Neural crest cell (in vitro differentiated cells): ENCODE results near the gene FAT1. TPM values are rescaled to one million over a fixed set of nuclear protein-coding genes. Genes with fewer than 3 reads are reported as not detected.

ENCODE experiments used
- DNase-seq: peaks from one replicate; pipeline ENCODE4 v3.0.0; 2021; ENCODE audit warnings: low read depth, mixed read lengths, low spot score
- H3K27ac Mint-ChIP-seq: one replicate; pipeline ENCODE4 v1.8.0; 2021; ENCODE audit warnings: mild to moderate bottlenecking, mixed read lengths; ENCODE audit not compliant: unreplicated experiment
- H3K27me3 Mint-ChIP-seq: 2 replicates; pipeline ENCODE4 v1.8.0; 2021; ENCODE audit warnings: low read depth, mild to moderate bottlenecking, mixed read lengths
- H3K36me3 Mint-ChIP-seq: 2 replicates; pipeline ENCODE4 v1.8.0; 2021; ENCODE audit warnings: low read depth, mild to moderate bottlenecking, mixed read lengths
- H3K4me1 Mint-ChIP-seq: 2 replicates; pipeline ENCODE4 v1.8.0; 2021; ENCODE audit warnings: mixed read lengths
- H3K4me3 Mint-ChIP-seq: one replicate; pipeline ENCODE4 v1.8.0; 2021; ENCODE audit warnings: mild to moderate bottlenecking, mixed read lengths
- H3K9me3 Mint-ChIP-seq: 2 replicates; pipeline ENCODE4 v1.8.0; 2021; ENCODE audit warnings: mixed read lengths
- total RNA-seq: library from RNA; stranded (reverse); gene quantifications from 2 replicates; pipeline ENCODE4 v1.2.1, GENCODE V29; 2021
- TF ChIP-seq, protein P1 (sequence below): fragments of 200-600 bp; sonication (generic); conservative IDR thresholded peaks from 2 replicates; pipeline ENCODE4 v1.5.0; 2021; ENCODE audit warnings: antibody characterized with exemption, mild to moderate bottlenecking

Gene FAT1
- total RNA-seq, 1 donor from 2014 or later = 130 TPM

DNA sequence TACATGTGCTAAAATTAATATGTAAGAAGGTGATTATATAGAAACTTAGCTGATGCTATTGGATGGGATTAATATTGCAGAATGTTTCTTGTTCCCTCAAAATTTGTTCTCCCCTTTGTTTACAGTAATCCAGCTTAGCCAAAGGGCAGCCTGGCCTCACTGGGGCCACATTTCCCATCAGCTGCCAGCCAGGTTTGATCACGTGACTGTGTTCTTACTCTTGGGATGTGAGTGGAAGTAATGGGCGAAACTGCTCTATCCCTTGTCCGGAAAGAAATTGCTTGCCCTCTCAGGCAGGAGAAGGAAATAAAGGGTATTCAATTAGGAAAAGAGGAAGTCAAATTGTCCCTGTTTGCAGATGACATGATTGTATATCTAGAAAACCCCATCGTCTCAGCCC is 44.1 kb upstream of the FAT1 start:
- Mint-ChIP-seq H3K4me1 (peaks cover 15% of the 10 kb centered on the region), H3K36me3 (no peaks in the 10 kb centered on the region), H3K9me3 (no peaks in the 10 kb centered on the region), H3K27me3 (no peaks in the 10 kb centered on the region), H3K27ac (no peak overlapping the region), H3K4me3 (no peak overlapping the region)
- TF ChIP-seq, protein P1, sequence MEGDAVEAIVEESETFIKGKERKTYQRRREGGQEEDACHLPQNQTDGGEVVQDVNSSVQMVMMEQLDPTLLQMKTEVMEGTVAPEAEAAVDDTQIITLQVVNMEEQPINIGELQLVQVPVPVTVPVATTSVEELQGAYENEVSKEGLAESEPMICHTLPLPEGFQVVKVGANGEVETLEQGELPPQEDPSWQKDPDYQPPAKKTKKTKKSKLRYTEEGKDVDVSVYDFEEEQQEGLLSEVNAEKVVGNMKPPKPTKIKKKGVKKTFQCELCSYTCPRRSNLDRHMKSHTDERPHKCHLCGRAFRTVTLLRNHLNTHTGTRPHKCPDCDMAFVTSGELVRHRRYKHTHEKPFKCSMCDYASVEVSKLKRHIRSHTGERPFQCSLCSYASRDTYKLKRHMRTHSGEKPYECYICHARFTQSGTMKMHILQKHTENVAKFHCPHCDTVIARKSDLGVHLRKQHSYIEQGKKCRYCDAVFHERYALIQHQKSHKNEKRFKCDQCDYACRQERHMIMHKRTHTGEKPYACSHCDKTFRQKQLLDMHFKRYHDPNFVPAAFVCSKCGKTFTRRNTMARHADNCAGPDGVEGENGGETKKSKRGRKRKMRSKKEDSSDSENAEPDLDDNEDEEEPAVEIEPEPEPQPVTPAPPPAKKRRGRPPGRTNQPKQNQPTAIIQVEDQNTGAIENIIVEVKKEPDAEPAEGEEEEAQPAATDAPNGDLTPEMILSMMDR = no peak
- no peak for DNase-seq

DNA sequence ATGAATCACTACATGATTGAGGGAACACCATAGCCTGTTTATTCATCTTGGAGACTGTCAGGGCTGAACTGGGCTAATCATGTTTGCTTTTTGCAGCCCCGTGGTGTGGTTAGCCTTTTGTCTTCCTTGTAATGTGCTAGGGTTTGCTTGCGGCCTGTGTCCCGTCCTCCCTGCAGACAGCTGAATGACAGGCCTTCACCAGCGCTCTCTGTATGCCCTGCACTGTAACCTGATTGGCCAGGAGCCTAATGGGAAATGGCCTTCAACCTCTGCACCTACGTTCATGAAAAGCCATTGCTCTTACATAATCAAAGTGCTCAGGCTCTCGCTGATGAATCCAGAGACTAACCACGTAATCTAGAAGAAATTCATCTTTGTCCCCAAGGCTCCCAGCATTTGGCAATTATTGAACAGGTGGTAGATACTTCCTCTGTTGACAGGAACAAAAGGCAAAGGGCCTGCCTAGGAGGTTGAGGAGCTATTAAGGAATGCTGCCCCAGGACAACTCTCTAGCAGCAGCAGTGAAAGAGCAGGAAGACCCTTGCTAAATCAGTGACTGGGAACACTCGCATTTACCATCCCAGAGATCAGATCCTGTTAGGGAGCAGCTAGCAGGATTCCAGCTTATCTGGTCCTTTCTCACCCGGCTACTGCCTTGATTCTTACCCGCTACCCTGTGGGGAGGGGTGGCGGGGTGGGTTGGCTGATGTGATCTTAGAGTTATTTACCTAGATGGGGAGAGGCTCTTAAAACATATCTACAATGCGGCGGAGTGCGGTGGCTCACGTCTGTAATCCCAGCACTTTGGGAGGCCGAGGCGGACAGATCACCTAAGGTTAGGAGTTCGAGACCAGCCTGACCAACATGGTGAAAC is 42.3 kb upstream of the FAT1 start:
- Mint-ChIP-seq H3K9me3 (no peaks in the 10 kb centered on the region), H3K36me3 (no peaks in the 10 kb centered on the region), H3K27me3 (no peaks in the 10 kb centered on the region), H3K27ac (no peak overlapping the region), H3K4me3 (no peak overlapping the region), H3K4me1 (peaks cover 15% of the 10 kb centered on the region)
- TF ChIP-seq, protein P1 = no peak
- no peak for DNase-seq

DNA sequence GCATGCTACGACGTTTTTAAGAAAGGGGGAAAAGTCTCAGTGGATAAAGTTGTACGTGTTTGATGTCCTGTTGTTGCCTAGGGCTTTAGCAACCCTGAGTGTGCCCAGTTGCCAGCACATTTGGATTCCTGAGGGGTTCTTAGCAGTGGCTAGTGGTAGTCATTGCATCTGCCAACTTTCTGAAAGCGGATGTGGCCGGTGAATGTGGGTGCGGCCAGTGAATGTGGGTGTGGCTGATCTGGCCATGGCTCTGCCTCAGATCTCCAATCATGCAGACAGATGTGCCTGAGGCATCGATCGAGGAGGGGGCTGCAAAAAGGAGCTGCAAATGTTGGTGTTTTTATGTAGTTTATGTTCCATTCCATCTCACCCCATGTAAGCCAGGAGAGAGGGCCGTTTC is 41.5 kb upstream of the FAT1 start:
- H3K4me1 Mint-ChIP-seq = peaks cover 15% of the 10 kb centered on the region
- H3K27ac Mint-ChIP-seq = no peak overlapping the region
- H3K27me3 Mint-ChIP-seq = no peaks in the 10 kb centered on the region
- DNase-seq = no peak
- no peaks in the 10 kb centered on the region for H3K9me3 Mint-ChIP-seq
- H3K4me3 Mint-ChIP-seq = no peak overlapping the region
- TF ChIP-seq, protein P1 = no peak
- H3K36me3 Mint-ChIP-seq = no peaks in the 10 kb centered on the region

DNA sequence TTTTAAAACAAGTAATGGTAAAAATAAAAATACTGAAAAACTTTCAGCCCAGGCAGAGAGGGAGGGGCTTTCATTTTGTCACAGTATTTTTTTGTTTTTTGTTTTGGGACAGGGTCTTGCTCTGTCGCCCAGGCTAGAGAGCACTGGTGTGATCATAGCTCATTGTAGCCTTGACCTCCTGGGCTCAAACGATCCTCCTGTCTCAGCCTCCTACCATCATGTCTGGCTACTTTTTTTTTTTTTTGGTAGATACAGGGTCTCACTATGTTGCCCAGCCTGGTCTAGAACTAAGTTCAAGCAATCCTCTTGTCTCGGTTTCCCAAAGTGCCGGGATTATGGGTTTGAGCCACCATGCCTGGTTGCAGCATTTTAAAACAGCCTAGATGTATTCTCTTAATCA is 40.8 kb upstream of the FAT1 start:
- Mint-ChIP-seq H3K4me1 (peaks cover 15% of the 10 kb centered on the region), H3K36me3 (no peaks in the 10 kb centered on the region), H3K27me3 (no peaks in the 10 kb centered on the region), H3K27ac (no peak overlapping the region), H3K9me3 (no peaks in the 10 kb centered on the region), H3K4me3 (no peak overlapping the region)
- TF ChIP-seq, protein P1 = no peak
- no peak for DNase-seq

DNA sequence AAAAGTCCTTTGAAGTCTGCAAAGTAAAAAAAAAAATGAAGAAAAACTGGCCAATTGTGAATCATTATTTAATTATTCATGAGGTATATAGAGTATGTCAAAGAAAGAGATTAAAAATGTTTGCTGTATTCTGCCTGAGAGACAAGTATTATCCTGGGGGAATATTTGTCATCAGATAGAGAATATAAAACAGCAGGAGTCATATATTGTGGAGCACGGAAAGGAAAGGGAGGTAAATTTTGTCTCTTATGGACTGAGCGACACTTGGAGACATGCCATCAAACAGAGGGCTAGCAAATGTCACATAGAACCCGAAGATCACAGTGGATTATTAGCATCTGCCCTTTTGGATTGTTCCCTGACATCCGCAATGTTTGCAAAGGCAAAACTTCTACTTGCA is 39.2 kb upstream of the FAT1 start:
- Mint-ChIP-seq H3K27me3 (no peaks in the 10 kb centered on the region), H3K4me1 (peaks cover 15% of the 10 kb centered on the region), H3K36me3 (no peaks in the 10 kb centered on the region), H3K9me3 (peaks cover 4% of the 10 kb centered on the region), H3K27ac (no peak overlapping the region), H3K4me3 (no peak overlapping the region)
- TF ChIP-seq, protein P1 = no peak
- no peak for DNase-seq
